ENCODE measurements around the gene VASN. TPM values are rescaled to one million over a fixed set of nuclear protein-coding genes. Genes with fewer than 3 reads are reported as not detected.

Gene VASN
- total RNA-seq, 1 donor, result 0.27 TPM

GRCh38 chr16:4416200-4417032 lies 44.8 kb downstream of the VASN start, which contains the start of gene CORO7:
Gene CORO7 (minus strand): TSS chr16:4416596. CDS start chr16:4416518, 78 bp downstream.
- peak; percentile 95 to 96 (median 95) for DNase-seq (ENCODE audit: low read depth in 2 of 3, low spot score in 2 of 3)

DNA sequence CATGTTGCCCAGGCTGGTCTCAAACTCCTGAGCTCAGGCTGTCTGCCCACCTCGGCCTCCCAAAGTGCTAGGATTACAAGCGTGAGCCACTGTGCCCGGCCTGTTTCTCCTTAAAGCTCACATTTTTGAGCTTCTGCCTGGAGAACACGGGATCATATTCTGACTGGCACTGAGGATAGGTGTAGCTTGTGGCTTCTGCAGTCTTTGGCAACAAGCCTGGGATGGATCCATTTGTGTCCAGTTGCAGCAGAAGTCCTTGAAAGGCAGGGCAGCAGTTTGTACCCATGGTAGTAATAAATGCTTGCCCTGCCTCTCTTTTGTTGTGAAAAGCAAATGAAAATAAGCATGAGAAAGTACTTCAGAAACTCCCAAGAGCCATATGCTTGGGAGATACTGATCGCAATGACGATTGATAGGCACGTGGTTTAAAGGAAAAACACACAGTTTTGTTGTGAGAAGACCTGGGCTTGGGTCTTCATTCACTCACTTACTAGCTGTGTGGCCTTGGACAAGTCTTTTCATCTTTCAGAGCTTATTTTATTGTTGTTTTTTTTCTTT lies 47.8 kb downstream of the VASN start:
- no peak for DNase-seq (ENCODE audit: low read depth in 2 of 3, low spot score in 2 of 3)

GRCh38 chr16:4420505-4421105 lies 49.0 kb downstream of the VASN start:
- no peak for DNase-seq (ENCODE audit: low read depth in 2 of 3, low spot score in 2 of 3)

DNA sequence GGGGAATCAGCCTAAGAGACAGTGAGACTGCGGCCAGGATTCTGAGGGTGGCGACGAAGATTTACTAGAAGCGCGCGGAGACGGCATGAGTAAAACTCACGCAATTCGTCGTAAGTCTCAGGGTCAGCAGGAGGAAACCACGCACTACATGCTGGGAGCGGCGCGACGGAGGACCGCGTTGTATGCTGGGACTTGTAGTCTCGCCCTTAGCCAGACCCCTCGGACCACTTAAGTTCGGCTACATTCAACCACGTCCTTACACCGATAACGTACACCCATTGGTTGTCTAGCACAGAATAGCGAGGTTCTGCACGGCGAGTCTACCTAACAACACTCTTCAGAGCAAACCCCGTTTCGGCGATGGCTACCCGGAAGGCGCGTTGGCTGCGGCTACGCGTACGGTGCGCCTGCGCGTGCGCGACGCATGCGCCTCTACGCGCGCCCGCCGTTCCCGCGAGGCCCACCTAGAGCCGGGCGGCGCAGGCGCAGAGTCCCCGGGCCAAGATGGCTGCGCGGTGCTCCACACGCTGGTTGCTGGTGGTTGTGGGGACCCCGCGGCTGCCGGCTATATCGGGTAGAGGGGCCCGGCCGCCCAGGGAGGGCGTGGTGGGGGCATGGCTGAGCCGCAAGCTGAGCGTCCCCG lies 53.9 kb downstream of the VASN start, which contains the start of gene DNAJA3:
Gene DNAJA3 (plus strand): TSS at position 491 of the 643 bp plus-strand sequence. CDS start 14 bp downstream, at position 505.
- DNase-seq (ENCODE audit: low read depth in 2 of 3, low spot score in 2 of 3), result peak; percentile 95 to 96 (median 96)

DNA sequence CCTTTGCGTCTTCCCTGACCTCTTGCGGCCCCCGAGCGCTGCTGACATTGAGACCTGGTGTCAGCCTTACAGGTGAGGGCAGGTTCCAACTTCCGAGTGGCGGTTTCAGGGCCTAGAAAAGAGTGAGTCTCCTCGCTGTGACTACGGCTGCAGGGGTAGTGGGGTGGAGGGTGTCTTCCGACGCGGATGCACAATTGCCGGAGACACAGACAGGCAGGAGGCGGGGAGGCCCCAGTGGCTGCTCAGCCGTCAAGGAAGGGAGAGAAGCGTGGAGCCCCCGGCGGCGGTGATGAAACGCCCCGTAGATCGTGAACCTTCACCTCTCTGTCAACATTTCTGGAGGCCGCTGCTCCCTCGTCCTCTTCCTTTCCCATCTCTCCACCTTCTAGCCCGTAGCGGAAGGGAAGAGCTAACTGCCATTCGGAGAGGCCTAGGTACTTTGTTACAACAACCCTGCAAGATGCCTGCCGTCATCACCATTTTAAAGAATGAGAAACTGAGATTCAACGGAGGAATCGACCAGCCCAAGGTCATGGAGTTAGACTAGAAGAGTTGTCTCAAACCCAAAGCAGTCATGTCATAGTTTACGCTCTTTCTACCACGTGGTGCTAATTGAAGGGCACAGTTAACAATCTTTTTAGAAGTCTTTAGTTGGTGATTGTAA lies 54.5 kb downstream of the VASN start:
- no peak for DNase-seq (ENCODE audit: low read depth in 2 of 3, low spot score in 2 of 3)

DNA sequence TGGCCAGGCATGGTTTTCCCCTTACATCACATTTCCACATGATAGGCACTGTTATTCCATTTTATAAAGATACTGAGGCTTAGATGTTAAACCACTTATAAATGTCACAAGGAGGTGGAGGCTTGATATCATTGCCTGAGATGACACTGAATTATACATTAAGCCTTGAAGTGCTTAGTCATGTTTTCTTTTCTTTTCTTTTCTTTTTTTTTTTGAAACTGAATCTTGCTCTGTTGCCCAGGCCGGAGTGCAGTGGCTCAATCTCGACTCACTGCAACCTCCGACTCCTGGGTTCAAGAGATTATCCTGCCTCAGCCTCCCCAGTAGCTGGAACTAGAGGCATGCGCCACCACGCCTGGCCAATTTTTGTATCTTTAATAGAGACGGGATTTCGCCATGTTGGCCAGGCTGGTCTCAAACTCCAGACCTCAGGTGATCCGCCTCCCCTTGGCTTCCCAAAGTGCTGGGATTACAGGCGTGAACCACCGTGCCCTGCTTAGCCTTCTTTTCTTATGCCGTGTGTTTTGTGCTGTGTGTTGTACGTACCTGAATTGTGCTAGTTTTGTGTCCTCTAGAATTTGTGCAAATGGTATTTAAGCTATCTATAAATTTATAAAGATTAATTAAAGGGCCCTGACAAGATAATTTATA lies 55.2 kb downstream of the VASN start:
- DNase-seq (ENCODE audit: low read depth in 2 of 3, low spot score in 2 of 3), result no peak

- DNase-seq (ENCODE audit: low read depth in 2 of 3, low spot score in 2 of 3), result no peak
Measured at GRCh38 chr16:4428500-4428899, 56.9 kb downstream of the VASN start.

DNA sequence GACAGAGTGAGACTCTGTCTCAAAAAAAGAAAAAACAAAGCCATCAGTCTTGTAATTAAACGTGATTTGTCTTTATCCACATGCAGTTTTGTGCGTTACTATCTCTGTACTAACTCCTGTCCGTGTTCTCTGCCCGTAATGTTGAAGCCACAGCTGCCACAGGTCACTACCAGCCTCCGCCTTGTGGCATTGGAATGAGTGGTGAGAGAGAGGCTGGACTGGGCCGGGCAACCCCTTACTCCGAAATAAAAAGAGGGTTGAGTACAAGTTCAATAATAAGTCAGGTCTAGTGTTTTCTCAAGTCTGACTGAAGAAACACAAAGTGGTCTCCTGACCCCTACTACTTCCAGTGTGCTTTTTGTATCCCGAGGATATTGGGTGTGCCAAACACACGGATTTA lies 59.4 kb downstream of the VASN start:
- no peak for DNase-seq (ENCODE audit: low read depth in 2 of 3, low spot score in 2 of 3)

Small RNAs within 50 kb of the gene (small RNA-seq; reads per million reads assigned to genes)
- gene AC012676.2, result not detected

Other genes starting within 250 kb of the VASN start
- under 0.01 TPM for gene SRL, start 129.8 kb upstream of the VASN start, total RNA-seq
- 28.5 TPM for gene TFAP4, start 98.8 kb upstream of the VASN start, total RNA-seq
- gene GLIS2, start 55.8 kb upstream of the VASN start, total RNA-seq, result under 0.01 TPM
- gene PAM16, start 20.5 kb upstream of the VASN start, total RNA-seq, result 26.9 TPM
- gene CORO7, start 44.7 kb downstream of the VASN start, total RNA-seq, result 107 TPM
- gene DNAJA3, start 54.0 kb downstream of the VASN start, total RNA-seq, result 31.0 TPM
- gene NMRAL1, start 102.8 kb downstream of the VASN start, total RNA-seq, result 112 TPM
- 31.0 TPM for gene HMOX2, start 104.5 kb downstream of the VASN start, total RNA-seq
- gene CDIP1, start 166.9 kb downstream of the VASN start, total RNA-seq, result 24.0 TPM
- 0.27 TPM for gene C16orf96, start 184.5 kb downstream of the VASN start, total RNA-seq
- gene UBALD1, start 243.0 kb downstream of the VASN start, total RNA-seq, result 30.4 TPM

All from hematopoietic multipotent progenitor cell (in vitro differentiated cells).